ENCODE data around the gene PTPRM.

GRCh38 chr18:7635948-7636347 is 68.8 kb downstream of the PTPRM start:
- no peak for TF ChIP-seq CTCF (IDR thresholded peaks at IDR 0.05; ENCODE audit: extremely low read depth in 1 of 2, insufficient read depth in 1 of 2, low read depth in 1 of 2, low read length in 2 of 2)
- no peak for TF ChIP-seq EZH2 (IDR thresholded peaks at IDR 0.05; ENCODE audit: borderline replicate concordance, low read depth, low read length, severe bottlenecking)
- no peak for TF ChIP-seq POLR2A (IDR thresholded peaks at IDR 0.05; ENCODE audit: low read depth, low read length)
- no peak for TF ChIP-seq MYC (IDR thresholded peaks at IDR 0.05; ENCODE audit: low read depth, low read length)
- no peak for TF ChIP-seq FOS (IDR thresholded peaks at IDR 0.05; ENCODE audit: borderline replicate concordance, insufficient read depth, low read length)
- TF ChIP-seq MAX (IDR thresholded peaks at IDR 0.05; ENCODE audit: insufficient read depth, insufficient read length): no peak
- no peak for TF ChIP-seq POLR2AphosphoS5 (IDR thresholded peaks at IDR 0.05; ENCODE audit: insufficient read depth, low read depth, low read length)
- no peak for TF ChIP-seq JUN (IDR thresholded peaks at IDR 0.05; ENCODE audit: borderline replicate concordance, insufficient read depth, insufficient read length, low read depth)

All from endothelial cell of umbilical vein (primary cell).